Stomach (tissue), 4 donors: ENCODE data around the gene NR1I3.

ENCODE experiments used
- CTCF ChIP-seq, 7 experiments: fragments of 450-650 bp in 4 of 7; fragments of 200-600 bp in 3 of 7; sonication (generic) in 3 of 7; IDR thresholded peaks; one replicate each; pipeline ENCODE4 v1.5.1; 2016 to 2019; ENCODE audit warnings: antibody characterized with exemption in 7 of 7, control low read depth in 2 of 7, mild to moderate bottlenecking in 1 of 7
- EP300 ChIP-seq: sonication (generic); formaldehyde crosslinking; IDR thresholded peaks from one replicate; pipeline ENCODE4 v1.6.1; 2017; ENCODE audit warnings: antibody characterized with exemption
- POLR2AphosphoS5 ChIP-seq, 3 donors: sonication (generic); formaldehyde crosslinking; IDR thresholded peaks; one replicate each; pipeline ENCODE4 v1.6.1; 2016; ENCODE audit warnings: antibody characterized with exemption in 3 of 3

GRCh38 chr1:161187311-161187710, 50.7 kb downstream of the NR1I3 start:
- no peak for TF ChIP-seq CTCF (IDR thresholded peaks at IDR 0.05)
- no peak for TF ChIP-seq POLR2AphosphoS5 (IDR thresholded peaks at IDR 0.05)
- no peak for TF ChIP-seq EP300
